ENCODE results near the gene PALB2. TPM values are rescaled to one million over a fixed set of nuclear protein-coding genes. Genes with fewer than 3 reads are reported as not detected.

The PALB2 gene
- total and polyA plus RNA-seq, 9 of the 15 experiments (the other 6 are each of a cell fraction or from before 2014, with no cell fraction given) = 7.0 to 25.8 (median 15.2) TPM

DNA sequence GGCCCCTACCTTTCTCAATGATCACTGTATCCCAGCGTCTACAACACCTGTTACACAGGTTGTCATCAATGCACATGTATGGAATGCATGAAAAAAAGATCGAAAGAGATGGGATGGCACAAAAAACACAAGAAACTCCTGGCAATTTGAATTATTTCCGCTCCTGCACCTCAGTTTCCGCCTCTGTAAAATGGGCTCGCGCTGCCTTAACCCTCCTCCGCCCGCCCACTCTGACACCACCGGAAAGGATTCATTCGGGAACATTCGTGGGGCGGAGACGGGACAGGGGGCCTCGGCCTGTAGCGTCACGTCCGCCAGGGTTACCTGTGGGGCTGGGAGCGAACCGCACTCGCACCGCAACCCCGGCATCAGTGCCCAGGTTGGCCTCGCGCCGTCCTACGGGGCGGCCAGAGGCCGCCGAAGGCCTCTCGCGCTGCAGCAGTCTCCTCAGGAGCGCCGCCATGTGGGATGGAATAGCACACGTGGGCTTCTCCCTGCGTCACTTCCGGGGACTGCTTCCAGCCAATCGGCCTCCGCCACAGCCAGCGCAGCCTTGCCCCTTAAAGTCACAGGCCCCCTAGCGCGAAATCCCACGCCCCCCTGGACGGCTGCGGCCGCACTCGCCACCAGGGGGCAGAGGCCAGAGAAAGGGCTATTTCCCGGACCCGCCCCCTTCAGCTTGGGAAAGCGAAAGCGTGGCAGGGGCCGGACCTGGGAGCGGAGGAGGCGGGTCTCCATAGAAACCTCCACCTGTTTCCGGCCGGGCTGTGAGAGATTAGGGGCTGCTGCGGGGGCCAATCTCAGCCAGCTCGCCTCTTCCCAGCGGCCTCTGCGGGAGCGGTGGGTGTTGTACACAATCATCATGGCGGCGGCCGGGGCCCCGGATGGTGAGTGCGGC lies 84.0 kb downstream of the PALB2 start, which contains the start of the genes EARS2 and UBFD1 (continued):
- peak in 1 of 2 experiments; percentile 72; a peak in 2 of 4 replicates for TF ChIP-seq ZMIZ1 (IDR thresholded peaks at IDR 0.05; ENCODE audit: low read depth in 2 of 2, low read length in 2 of 2)
- TF ChIP-seq HEY1 (CRISPR knock-in tag; IDR thresholded peaks at IDR 0.05; ENCODE audit: borderline replicate concordance) = no peak
- TF ChIP-seq ZNF121 (CRISPR knock-in tag; conservative IDR thresholded peaks at IDR 0.05) = no peak
- no peak for TF ChIP-seq NFIX (CRISPR knock-in tag; IDR thresholded peaks at IDR 0.05; ENCODE audit: low read depth)
- no peak for TF ChIP-seq ZNF316 (IDR thresholded peaks at IDR 0.05)
- no peak; the same call in 1 of the 2 replicates for TF ChIP-seq ZNF644 (tag; IDR thresholded peaks at IDR 0.05; ENCODE audit: low read depth)
- TF ChIP-seq ZNF76 (CRISPR knock-in tag; IDR thresholded peaks at IDR 0.05; ENCODE audit: borderline replicate concordance) = no peak
- TF ChIP-seq NR0B1 (IDR thresholded peaks at IDR 0.05; ENCODE audit: partially characterized antibody) = no peak
- TF ChIP-seq, protein P1, sequence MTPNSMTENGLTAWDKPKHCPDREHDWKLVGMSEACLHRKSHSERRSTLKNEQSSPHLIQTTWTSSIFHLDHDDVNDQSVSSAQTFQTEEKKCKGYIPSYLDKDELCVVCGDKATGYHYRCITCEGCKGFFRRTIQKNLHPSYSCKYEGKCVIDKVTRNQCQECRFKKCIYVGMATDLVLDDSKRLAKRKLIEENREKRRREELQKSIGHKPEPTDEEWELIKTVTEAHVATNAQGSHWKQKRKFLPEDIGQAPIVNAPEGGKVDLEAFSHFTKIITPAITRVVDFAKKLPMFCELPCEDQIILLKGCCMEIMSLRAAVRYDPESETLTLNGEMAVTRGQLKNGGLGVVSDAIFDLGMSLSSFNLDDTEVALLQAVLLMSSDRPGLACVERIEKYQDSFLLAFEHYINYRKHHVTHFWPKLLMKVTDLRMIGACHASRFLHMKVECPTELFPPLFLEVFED (CRISPR knock-in tag; conservative IDR thresholded peaks at IDR 0.05) = 0 out of 2 replicates have a peak, but pooled peaks have one; percentile 51
- TF ChIP-seq POLR2H (tag; IDR thresholded peaks at IDR 0.05; ENCODE audit: low read depth) = peak; percentile 45; the same call in 1 of the 2 replicates
- TF ChIP-seq, protein P2, sequence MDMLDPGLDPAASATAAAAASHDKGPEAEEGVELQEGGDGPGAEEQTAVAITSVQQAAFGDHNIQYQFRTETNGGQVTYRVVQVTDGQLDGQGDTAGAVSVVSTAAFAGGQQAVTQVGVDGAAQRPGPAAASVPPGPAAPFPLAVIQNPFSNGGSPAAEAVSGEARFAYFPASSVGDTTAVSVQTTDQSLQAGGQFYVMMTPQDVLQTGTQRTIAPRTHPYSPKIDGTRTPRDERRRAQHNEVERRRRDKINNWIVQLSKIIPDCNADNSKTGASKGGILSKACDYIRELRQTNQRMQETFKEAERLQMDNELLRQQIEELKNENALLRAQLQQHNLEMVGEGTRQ (CRISPR knock-in tag; IDR thresholded peaks at IDR 0.05) = peak; percentile 91
- TF ChIP-seq TCF7 (IDR thresholded peaks at IDR 0.05; ENCODE audit: borderline replicate concordance) = 0 out of 2 replicates have a peak, but pooled peaks have one; percentile 23
- no peak for TF ChIP-seq ZNF324 (CRISPR knock-in tag; IDR thresholded peaks at IDR 0.05)
- no peak for TF ChIP-seq ZNF165 (CRISPR knock-in tag; IDR thresholded peaks at IDR 0.05; ENCODE audit: borderline replicate concordance)
- TF ChIP-seq TRIM24 (IDR thresholded peaks at IDR 0.05) = peak in 1 of 2 experiments; percentile 36; a peak in 1 of 4 replicates
- TF ChIP-seq NCOA1 (IDR thresholded peaks at IDR 0.05; ENCODE audit: low read depth) = no peak; the same call in 1 of the 2 replicates
- TF ChIP-seq BRCA1 (IDR thresholded peaks at IDR 0.05) = no peak
- TF ChIP-seq BRCA1 (CRISPR knock-in tag; IDR thresholded peaks at IDR 0.05) = no peak
- 0 out of 2 replicates have a peak, but pooled peaks have one; percentile 54 for TF ChIP-seq MIER1 (IDR thresholded peaks at IDR 0.05; ENCODE audit: low read depth)

Data from K562 (cell line).